Ovary (tissue), 3 donors: ENCODE data around the gene XYLT2.

Source experiments
- POLR2A ChIP-seq: fragments of 450-650 bp; IDR thresholded peaks from one replicate; pipeline ENCODE4 v1.6.1; 2017; ENCODE audit warnings: antibody characterized with exemption, mild to moderate bottlenecking, moderate library complexity
- TF ChIP-seq, protein P1 (sequence below), 3 donors: fragments of 450-650 bp in 2 of 3; fragments of 200-600 bp in 1 of 3; IDR thresholded peaks; one replicate each; pipeline versions ENCODE4 v1.5.1 to v1.8.0; 2016 to 2022; ENCODE audit warnings: antibody characterized with exemption in 3 of 3, mild to moderate bottlenecking in 1 of 3
- donor health status: DM: no; HTN: no; CAD: no.

DNA sequence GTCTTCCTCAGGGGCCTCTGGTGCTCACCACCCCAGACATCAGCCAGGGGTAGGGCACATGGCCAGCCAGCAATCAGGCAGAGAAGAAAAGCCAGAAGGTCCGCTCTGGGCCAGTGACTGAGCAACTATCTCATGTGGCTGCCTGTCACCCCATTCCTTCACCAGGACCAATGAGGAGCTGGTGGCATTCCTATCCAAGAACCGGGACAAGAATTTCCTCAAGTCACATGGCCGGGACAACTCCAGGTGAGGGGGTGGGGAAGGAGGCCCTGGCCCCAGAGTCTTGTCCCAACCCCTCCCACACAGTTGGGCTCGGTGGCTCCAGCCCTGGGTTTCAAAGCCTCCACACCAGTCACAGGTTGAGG is 9.4 kb downstream of the XYLT2 start:
- TF ChIP-seq, protein P1, sequence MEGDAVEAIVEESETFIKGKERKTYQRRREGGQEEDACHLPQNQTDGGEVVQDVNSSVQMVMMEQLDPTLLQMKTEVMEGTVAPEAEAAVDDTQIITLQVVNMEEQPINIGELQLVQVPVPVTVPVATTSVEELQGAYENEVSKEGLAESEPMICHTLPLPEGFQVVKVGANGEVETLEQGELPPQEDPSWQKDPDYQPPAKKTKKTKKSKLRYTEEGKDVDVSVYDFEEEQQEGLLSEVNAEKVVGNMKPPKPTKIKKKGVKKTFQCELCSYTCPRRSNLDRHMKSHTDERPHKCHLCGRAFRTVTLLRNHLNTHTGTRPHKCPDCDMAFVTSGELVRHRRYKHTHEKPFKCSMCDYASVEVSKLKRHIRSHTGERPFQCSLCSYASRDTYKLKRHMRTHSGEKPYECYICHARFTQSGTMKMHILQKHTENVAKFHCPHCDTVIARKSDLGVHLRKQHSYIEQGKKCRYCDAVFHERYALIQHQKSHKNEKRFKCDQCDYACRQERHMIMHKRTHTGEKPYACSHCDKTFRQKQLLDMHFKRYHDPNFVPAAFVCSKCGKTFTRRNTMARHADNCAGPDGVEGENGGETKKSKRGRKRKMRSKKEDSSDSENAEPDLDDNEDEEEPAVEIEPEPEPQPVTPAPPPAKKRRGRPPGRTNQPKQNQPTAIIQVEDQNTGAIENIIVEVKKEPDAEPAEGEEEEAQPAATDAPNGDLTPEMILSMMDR (IDR thresholded peaks at IDR 0.05), result no peak
- TF ChIP-seq POLR2A, result no peak
